Spleen (tissue), 7 donors: ENCODE measurements around the gene MAP4K3.

Experiments
- CTCF ChIP-seq, 11 experiments: fragments of 200-600 bp in 7 of 11; fragments of 450-650 bp in 4 of 11; sonication (generic) in 4 of 11; IDR thresholded peaks in 8 of 11; conservative IDR thresholded peaks in 3 of 11; 1 replicate in 7 of 11; 2 replicates in 4 of 11; pipeline versions ENCODE4 v1.4.0 to v1.8.0; 2016 to 2021; ENCODE audit warnings: antibody characterized with exemption in 11 of 11, inconsistent platforms in 4 of 11, mild to moderate bottlenecking in 1 of 11
- POLR2A ChIP-seq, 3 donors: fragments of 450-650 bp; IDR thresholded peaks; one replicate each; pipeline ENCODE4 v1.5.1; 2017; ENCODE audit warnings: antibody characterized with exemption in 3 of 3, mild to moderate bottlenecking in 1 of 3
- POLR2AphosphoS5 ChIP-seq, 3 donors: sonication (generic); formaldehyde crosslinking; IDR thresholded peaks; one replicate each; pipeline ENCODE4 v1.5.1; 2017; ENCODE audit warnings: antibody characterized with exemption in 3 of 3
- donor health status: DM: no; HTN: no; CAD: no; lungs with moderate emphysema.
- donor health status: DM: no; HTN: no; CAD: no.
- donor health status: DM: no; HTN: no; CAD: no.

- TF ChIP-seq CTCF (IDR thresholded peaks at IDR 0.05 in 8 of 11, conservative IDR thresholded peaks at IDR 0.05 in 3 of 11) (no peak), POLR2A (IDR thresholded peaks at IDR 0.05) (no peak), POLR2AphosphoS5 (IDR thresholded peaks at IDR 0.05) (no peak)
Observed at GRCh38 chr2:39443009-39443408, 5.9 kb upstream of the MAP4K3 start.
